ENCODE data around the gene PPIP5K2.
"Not testable (repeated sequence)": the region's sequence is repeated elsewhere in the genome, so short reads cannot be mapped to it uniquely, and the experiment has no call there.

PPIP5K2 gene

DNA sequence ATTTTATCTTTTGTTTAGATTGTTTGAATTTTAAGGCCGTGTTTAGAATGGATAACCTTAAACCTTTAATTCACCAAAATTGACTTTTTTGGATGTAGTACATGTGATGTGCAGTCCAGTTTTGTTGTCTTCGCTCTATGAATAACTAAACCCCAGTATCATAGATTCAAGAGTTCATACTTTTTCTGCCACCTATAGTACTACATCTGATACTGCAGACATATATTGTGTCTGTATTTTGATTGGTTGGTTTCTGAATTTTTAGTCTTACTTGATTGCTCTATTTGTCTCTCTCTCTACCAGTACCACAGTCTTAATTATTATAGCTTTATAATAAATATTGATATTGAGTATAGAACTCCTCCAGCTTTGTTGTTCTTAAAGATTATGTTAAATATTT is 58.1 kb downstream of the PPIP5K2 start:
- Histone ChIP-seq H3K79me2 (ENCODE audit: insufficient read depth, low read depth) (no peaks in the 10 kb centered on the region), H3K27me3 (ENCODE audit: insufficient read depth, low read depth) (no peaks in the 10 kb centered on the region), H2AFZ (ENCODE audit: low read depth) (no peak overlapping the region), H3K4me3 (IDR thresholded peaks at IDR 0.05; ENCODE audit: insufficient read depth, low read depth, low read length) (no peak overlapping the region), H3K4me1 (ENCODE audit: low read depth, poor library complexity, severe bottlenecking) (no peaks in the 10 kb centered on the region), H4K20me1 (ENCODE audit: insufficient read depth) (no peaks in the 10 kb centered on the region), H3K36me3 (ENCODE audit: insufficient read depth) (no peaks in the 10 kb centered on the region), H3K9ac (no peak overlapping the region), H3K4me2 (no peak overlapping the region), H3K27ac (no peak overlapping the region)
- TF ChIP-seq, protein P1, sequence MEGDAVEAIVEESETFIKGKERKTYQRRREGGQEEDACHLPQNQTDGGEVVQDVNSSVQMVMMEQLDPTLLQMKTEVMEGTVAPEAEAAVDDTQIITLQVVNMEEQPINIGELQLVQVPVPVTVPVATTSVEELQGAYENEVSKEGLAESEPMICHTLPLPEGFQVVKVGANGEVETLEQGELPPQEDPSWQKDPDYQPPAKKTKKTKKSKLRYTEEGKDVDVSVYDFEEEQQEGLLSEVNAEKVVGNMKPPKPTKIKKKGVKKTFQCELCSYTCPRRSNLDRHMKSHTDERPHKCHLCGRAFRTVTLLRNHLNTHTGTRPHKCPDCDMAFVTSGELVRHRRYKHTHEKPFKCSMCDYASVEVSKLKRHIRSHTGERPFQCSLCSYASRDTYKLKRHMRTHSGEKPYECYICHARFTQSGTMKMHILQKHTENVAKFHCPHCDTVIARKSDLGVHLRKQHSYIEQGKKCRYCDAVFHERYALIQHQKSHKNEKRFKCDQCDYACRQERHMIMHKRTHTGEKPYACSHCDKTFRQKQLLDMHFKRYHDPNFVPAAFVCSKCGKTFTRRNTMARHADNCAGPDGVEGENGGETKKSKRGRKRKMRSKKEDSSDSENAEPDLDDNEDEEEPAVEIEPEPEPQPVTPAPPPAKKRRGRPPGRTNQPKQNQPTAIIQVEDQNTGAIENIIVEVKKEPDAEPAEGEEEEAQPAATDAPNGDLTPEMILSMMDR (conservative IDR thresholded peaks at IDR 0.05; ENCODE audit: low read depth, low read length), result no peak

- TF ChIP-seq, protein P1 (conservative IDR thresholded peaks at IDR 0.05; ENCODE audit: low read depth, low read length), result no peak
- H3K4me2 ChIP-seq, result no peak overlapping the region
Measured at GRCh38 chr5:103186152-103186551, 66.1 kb downstream of the PPIP5K2 start.

GRCh38 chr5:103188436-103188835 is 68.3 kb downstream of the PPIP5K2 start:
- Histone ChIP-seq H3K4me1 (ENCODE audit: low read depth, poor library complexity, severe bottlenecking) (no peaks in the 10 kb centered on the region), H2AFZ (ENCODE audit: low read depth) (no peak overlapping the region), H3K9ac (no peak overlapping the region), H3K4me3 (IDR thresholded peaks at IDR 0.05; ENCODE audit: insufficient read depth, low read depth, low read length) (no peak overlapping the region), H3K4me2 (no peak overlapping the region), H4K20me1 (ENCODE audit: insufficient read depth) (no peaks in the 10 kb centered on the region), H3K36me3 (ENCODE audit: insufficient read depth) (no peaks in the 10 kb centered on the region), H3K79me2 (ENCODE audit: insufficient read depth, low read depth) (no peaks in the 10 kb centered on the region), H3K27ac (no peak overlapping the region), H3K27me3 (ENCODE audit: insufficient read depth, low read depth) (no peaks in the 10 kb centered on the region)
- TF ChIP-seq, protein P1 (conservative IDR thresholded peaks at IDR 0.05; ENCODE audit: low read depth, low read length), result no peak

More at GRCh38 chr5:103186152-103186551, 66.1 kb downstream of the PPIP5K2 start:
- Histone ChIP-seq H3K27ac (no peak overlapping the region), H2AFZ (ENCODE audit: low read depth) (no peak overlapping the region), H3K79me2 (ENCODE audit: insufficient read depth, low read depth) (no peaks in the 10 kb centered on the region), H3K4me3 (IDR thresholded peaks at IDR 0.05; ENCODE audit: insufficient read depth, low read depth, low read length) (no peak overlapping the region), H3K4me1 (ENCODE audit: low read depth, poor library complexity, severe bottlenecking) (no peaks in the 10 kb centered on the region), H4K20me1 (ENCODE audit: insufficient read depth) (no peaks in the 10 kb centered on the region), H3K9ac (no peak overlapping the region), H3K27me3 (ENCODE audit: insufficient read depth, low read depth) (no peaks in the 10 kb centered on the region), H3K36me3 (ENCODE audit: insufficient read depth) (no peaks in the 10 kb centered on the region)

- H3K36me3 ChIP-seq (ENCODE audit: insufficient read depth), result no peaks in the 10 kb centered on the region
- TF ChIP-seq, protein P1 (conservative IDR thresholded peaks at IDR 0.05; ENCODE audit: low read depth, low read length), result no peak
- H3K4me2 ChIP-seq, result no peak overlapping the region
- H3K4me1 ChIP-seq (ENCODE audit: low read depth, poor library complexity, severe bottlenecking), result peaks cover 1% of the 10 kb centered on the region
- no peak overlapping the region for H3K4me3 ChIP-seq (IDR thresholded peaks at IDR 0.05; ENCODE audit: insufficient read depth, low read depth, low read length)
- no peak overlapping the region for H3K9ac ChIP-seq
- no peaks in the 10 kb centered on the region for H3K27me3 ChIP-seq (ENCODE audit: insufficient read depth, low read depth)
- H4K20me1 ChIP-seq (ENCODE audit: insufficient read depth), result no peaks in the 10 kb centered on the region
- H3K27ac ChIP-seq, result no peak overlapping the region
- no peaks in the 10 kb centered on the region for H3K79me2 ChIP-seq (ENCODE audit: insufficient read depth, low read depth)
- H2AFZ ChIP-seq (ENCODE audit: low read depth), result no peak overlapping the region
Measured at GRCh38 chr5:103203226-103203625, 83.1 kb downstream of the PPIP5K2 start.

GRCh38 chr5:103204990-103205389 is 84.9 kb downstream of the PPIP5K2 start:
- H3K27me3 ChIP-seq (ENCODE audit: insufficient read depth, low read depth); H3K9ac ChIP-seq; H3K4me2 ChIP-seq; H3K27ac ChIP-seq; H4K20me1 ChIP-seq (ENCODE audit: insufficient read depth); H3K36me3 ChIP-seq (ENCODE audit: insufficient read depth); H3K4me1 ChIP-seq (ENCODE audit: low read depth, poor library complexity, severe bottlenecking); H3K4me3 ChIP-seq (IDR thresholded peaks at IDR 0.05; ENCODE audit: insufficient read depth, low read depth, low read length); H2AFZ ChIP-seq (ENCODE audit: low read depth); H3K79me2 ChIP-seq (ENCODE audit: insufficient read depth, low read depth): not testable (repeated sequence)

Measured in KMS-11 (cell line).